Neural progenitor cell (in vitro differentiated cells): ENCODE results near the gene ATRAID. TPM values are rescaled to one million over a fixed set of nuclear protein-coding genes. Genes with fewer than 3 reads are reported as not detected.

Source experiments
- DNase-seq: peaks from one replicate; pipeline ENCODE4 v3.0.0-alpha.2; 2016; ENCODE audit warnings: low spot score
- H2AFZ ChIP-seq: fragments of 200-600 bp; sonication (generic); replicated peaks from 2 replicates; pipeline ENCODE4 v1.6.1; 2016; ENCODE audit warnings: antibody characterized with exemption
- H3F3A ChIP-seq: fragments of 200-600 bp; sonication (generic); 2 replicates; pipeline ENCODE4 v1.6.1; 2016; ENCODE audit warnings: antibody characterized with exemption, low read depth
- H3K27ac ChIP-seq: fragments of 200-600 bp; sonication (generic); 2 replicates; pipeline ENCODE4 v1.5.1; 2016; ENCODE audit warnings: mild to moderate bottlenecking
- H3K27me3 ChIP-seq: fragments of 200-600 bp; sonication (generic); 2 replicates; pipeline ENCODE4 v1.6.1; 2016; ENCODE audit warnings: mild to moderate bottlenecking, moderate library complexity
- H3K36me3 ChIP-seq: fragments of 200-600 bp; sonication (generic); 2 replicates; pipeline ENCODE4 v1.5.1; 2016
- H3K4me1 ChIP-seq: fragments of 200-600 bp; sonication (generic); 2 replicates; pipeline ENCODE4 v1.6.1; 2016; ENCODE audit warnings: mixed run types
- H3K4me2 ChIP-seq: fragments of 200-600 bp; sonication (generic); 2 replicates; pipeline ENCODE4 v1.6.1; 2016
- H3K4me3 ChIP-seq: fragments of 200-600 bp; sonication (generic); 2 replicates; pipeline ENCODE4 v1.5.1; 2016
- H3K79me2 ChIP-seq: fragments of 200-600 bp; sonication (generic); 2 replicates; pipeline ENCODE4 v1.6.1; 2016; ENCODE audit warnings: low read depth
- H3K9ac ChIP-seq: fragments of 200-600 bp; sonication (generic); 2 replicates; pipeline ENCODE4 v1.6.1; 2016
- H3K9me3 ChIP-seq: fragments of 200-600 bp; sonication (generic); 2 replicates; pipeline ENCODE4 v1.5.1; 2016; ENCODE audit warnings: low read depth
- H4K20me1 ChIP-seq: fragments of 200-600 bp; sonication (generic); 2 replicates; pipeline ENCODE4 v1.6.1; 2016; ENCODE audit warnings: low read depth
- H3K27ac Mint-ChIP-seq: 3 replicates; pipeline ENCODE4 v1.8.0; 2021; ENCODE audit warnings: mixed read lengths
- H3K27me3 Mint-ChIP-seq: 2 replicates; pipeline ENCODE4 v1.8.0; 2022; ENCODE audit warnings: low read depth, mild to moderate bottlenecking, inconsistent platforms, moderate library complexity, mixed read lengths; ENCODE audit not compliant: insufficient read depth
- H3K36me3 Mint-ChIP-seq: 3 replicates; pipeline ENCODE4 v1.8.0; 2021; ENCODE audit warnings: mixed read lengths
- H3K4me1 Mint-ChIP-seq: 3 replicates; pipeline ENCODE4 v1.8.0; 2021; ENCODE audit warnings: mixed read lengths
- H3K4me3 Mint-ChIP-seq: 3 replicates; pipeline ENCODE4 v1.8.0; 2021; ENCODE audit warnings: mild to moderate bottlenecking, moderate library complexity, mixed read lengths
- H3K9me3 Mint-ChIP-seq: 3 replicates; pipeline ENCODE4 v1.8.0; 2020; ENCODE audit warnings: mixed read lengths
- EZH2 ChIP-seq: fragments of 200-600 bp; sonication (generic); IDR thresholded peaks from 2 replicates; pipeline ENCODE4 v1.6.1; 2017; ENCODE audit warnings: antibody characterized with exemption, mild to moderate bottlenecking, moderate library complexity
- EZH2phosphoT487 ChIP-seq: fragments of 200-600 bp; sonication (generic); IDR thresholded peaks from 2 replicates; pipeline ENCODE4 v1.6.1; 2017; ENCODE audit warnings: antibody characterized with exemption
- total RNA-seq: library from RNA; depleted of rRNA; stranded (reverse); fragments of >200 nt; gene quantifications from 2 replicates; pipeline ENCODE4 v1.2.3, GENCODE V29; 2015; ENCODE audit warnings: low replicate concordance
- TF ChIP-seq, protein P1 (sequence below): fragments of 200-600 bp; sonication (generic); IDR thresholded peaks from 2 replicates; pipeline ENCODE4 v1.5.1; 2017; ENCODE audit warnings: antibody characterized with exemption, mild to moderate bottlenecking

Gene ATRAID
- total RNA-seq, 1 donor from 2014 or later = 142 TPM

DNA sequence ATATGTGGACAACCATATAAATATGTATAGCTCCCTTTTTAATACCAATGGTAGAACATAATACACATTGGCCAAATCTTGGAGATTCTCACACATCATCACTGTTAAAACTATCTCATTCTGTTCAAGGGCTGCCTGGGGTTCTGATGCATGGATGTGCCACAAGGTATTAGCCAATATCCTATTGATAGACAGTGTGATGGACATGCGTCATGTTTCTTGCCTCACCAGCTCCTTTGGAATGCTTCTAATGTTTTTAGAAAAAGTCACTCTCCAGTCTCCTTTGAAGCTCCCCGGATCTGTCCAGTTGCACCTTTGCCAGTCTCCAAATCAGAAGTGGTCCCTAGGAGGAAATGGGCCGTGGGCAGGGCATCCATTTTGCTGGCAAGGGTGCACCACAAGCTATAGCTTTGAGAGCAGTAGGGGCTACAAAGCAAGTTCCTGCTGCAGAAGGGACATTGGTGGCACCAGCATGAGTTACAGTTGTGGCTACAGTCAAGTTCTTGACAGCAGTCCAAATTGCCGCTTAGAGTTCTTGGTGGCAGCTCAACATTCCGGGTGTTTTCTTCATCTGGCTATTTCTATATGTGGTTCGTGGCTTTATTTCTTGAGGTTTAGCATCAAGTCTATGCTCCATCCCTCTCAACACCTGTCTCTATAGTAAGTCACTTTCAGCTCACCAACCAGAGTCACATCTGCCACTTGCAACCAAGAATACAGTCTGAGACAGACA lies 25.1 kb upstream of the ATRAID start:
- H3K79me2 ChIP-seq = no peaks in the 10 kb centered on the region
- H3K36me3 Mint-ChIP-seq = no peaks in the 10 kb centered on the region
- no peak overlapping the region for H3K9ac ChIP-seq
- H3K4me1 ChIP-seq = no peaks in the 10 kb centered on the region
- no peak for DNase-seq
- H3K9me3 Mint-ChIP-seq = no peaks in the 10 kb centered on the region
- H3K27ac Mint-ChIP-seq = no peak overlapping the region
- H3K27ac ChIP-seq = no peak overlapping the region
- H4K20me1 ChIP-seq = no peaks in the 10 kb centered on the region
- no peaks in the 10 kb centered on the region for H3K27me3 Mint-ChIP-seq
- H3F3A ChIP-seq = no peaks in the 10 kb centered on the region
- H3K36me3 ChIP-seq = no peaks in the 10 kb centered on the region
- H3K4me3 ChIP-seq = no peak overlapping the region
- H3K9me3 ChIP-seq = no peaks in the 10 kb centered on the region
- H3K4me2 ChIP-seq = no peak overlapping the region
- H3K4me1 Mint-ChIP-seq = no peaks in the 10 kb centered on the region
- no peaks in the 10 kb centered on the region for H3K27me3 ChIP-seq
- TF ChIP-seq, protein P1, sequence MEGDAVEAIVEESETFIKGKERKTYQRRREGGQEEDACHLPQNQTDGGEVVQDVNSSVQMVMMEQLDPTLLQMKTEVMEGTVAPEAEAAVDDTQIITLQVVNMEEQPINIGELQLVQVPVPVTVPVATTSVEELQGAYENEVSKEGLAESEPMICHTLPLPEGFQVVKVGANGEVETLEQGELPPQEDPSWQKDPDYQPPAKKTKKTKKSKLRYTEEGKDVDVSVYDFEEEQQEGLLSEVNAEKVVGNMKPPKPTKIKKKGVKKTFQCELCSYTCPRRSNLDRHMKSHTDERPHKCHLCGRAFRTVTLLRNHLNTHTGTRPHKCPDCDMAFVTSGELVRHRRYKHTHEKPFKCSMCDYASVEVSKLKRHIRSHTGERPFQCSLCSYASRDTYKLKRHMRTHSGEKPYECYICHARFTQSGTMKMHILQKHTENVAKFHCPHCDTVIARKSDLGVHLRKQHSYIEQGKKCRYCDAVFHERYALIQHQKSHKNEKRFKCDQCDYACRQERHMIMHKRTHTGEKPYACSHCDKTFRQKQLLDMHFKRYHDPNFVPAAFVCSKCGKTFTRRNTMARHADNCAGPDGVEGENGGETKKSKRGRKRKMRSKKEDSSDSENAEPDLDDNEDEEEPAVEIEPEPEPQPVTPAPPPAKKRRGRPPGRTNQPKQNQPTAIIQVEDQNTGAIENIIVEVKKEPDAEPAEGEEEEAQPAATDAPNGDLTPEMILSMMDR = no peak
- TF ChIP-seq EZH2phosphoT487 = no peak
- no peak for TF ChIP-seq EZH2
- no peak overlapping the region for H3K4me3 Mint-ChIP-seq
- no peak overlapping the region for H2AFZ ChIP-seq

DNA sequence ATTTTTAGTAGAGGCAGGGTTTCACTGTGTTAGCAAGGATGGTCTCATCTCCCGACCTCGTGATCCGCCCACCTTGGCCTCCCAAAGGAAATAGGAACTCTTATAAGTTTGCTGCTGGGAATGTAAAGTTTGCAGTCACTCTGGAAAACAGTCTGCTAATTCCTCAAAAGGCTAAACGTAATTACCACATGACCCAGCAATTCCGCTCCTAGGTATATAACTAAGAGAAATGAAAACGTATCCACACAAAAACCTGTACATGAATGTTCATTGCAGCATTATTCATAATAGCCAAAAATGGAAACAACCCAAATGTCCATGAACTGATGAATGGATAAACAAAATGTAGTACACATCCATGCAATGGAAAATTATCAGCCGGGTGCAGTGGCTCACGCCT lies 21.9 kb upstream of the ATRAID start:
- Histone ChIP-seq H2AFZ (no peak overlapping the region), H3K36me3 (no peaks in the 10 kb centered on the region), H3K27ac (no peak overlapping the region), H3K79me2 (no peaks in the 10 kb centered on the region), H4K20me1 (no peaks in the 10 kb centered on the region), H3K27me3 (no peaks in the 10 kb centered on the region), H3K4me1 (no peaks in the 10 kb centered on the region), H3K9ac (no peak overlapping the region), H3K9me3 (no peaks in the 10 kb centered on the region), H3F3A (no peaks in the 10 kb centered on the region), H3K4me3 (no peak overlapping the region), H3K4me2 (no peak overlapping the region)
- H3K4me1 Mint-ChIP-seq = no peaks in the 10 kb centered on the region
- TF ChIP-seq EZH2phosphoT487 (no peak), EZH2 (no peak)
- TF ChIP-seq, protein P1 = no peak
- H3K9me3 Mint-ChIP-seq = no peaks in the 10 kb centered on the region
- DNase-seq = no peak
- no peaks in the 10 kb centered on the region for H3K27me3 Mint-ChIP-seq
- no peak overlapping the region for H3K4me3 Mint-ChIP-seq
- no peak overlapping the region for H3K27ac Mint-ChIP-seq
- H3K36me3 Mint-ChIP-seq = no peaks in the 10 kb centered on the region

DNA sequence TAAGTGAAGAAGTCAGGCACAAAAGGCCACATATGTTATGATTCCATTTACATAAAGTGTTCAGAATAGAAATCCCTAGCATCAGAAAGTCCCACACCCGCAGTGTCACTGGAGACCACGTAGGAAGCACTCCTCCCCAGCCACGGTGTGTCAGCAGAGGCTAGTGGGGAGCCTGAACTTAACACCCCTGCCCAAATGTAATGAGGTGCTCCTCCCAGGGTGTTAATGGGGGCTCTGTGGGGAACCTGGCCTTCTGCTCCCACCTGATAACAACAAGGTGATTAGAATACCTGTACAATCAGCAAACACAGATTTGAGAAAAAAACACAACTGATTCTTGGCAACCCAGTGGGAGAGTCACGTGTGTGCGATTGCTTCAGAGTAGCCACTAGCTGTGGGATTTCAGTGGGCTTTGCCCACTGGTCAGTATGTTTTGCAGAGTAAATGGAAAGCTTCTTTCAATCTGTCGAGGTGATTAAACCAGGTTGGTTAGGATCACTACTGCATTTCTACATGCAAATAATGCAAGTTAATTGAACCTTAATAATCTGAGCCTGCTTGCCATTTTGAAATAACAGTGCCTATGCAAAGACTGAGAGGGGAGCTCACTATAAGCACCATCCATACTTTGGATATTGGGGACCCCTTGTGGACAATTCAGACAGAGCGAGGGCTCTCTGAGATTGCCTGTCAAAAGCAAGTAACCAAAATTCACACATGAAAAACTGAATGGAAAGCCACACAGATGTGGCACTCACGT lies 20.6 kb upstream of the ATRAID start:
- TF ChIP-seq EZH2 = no peak
- TF ChIP-seq, protein P1 = peak; percentile 76
- Histone ChIP-seq H3K36me3 (no peaks in the 10 kb centered on the region), H3K27me3 (no peaks in the 10 kb centered on the region), H3K9me3 (no peaks in the 10 kb centered on the region), H3K4me2 (no peak overlapping the region), H3F3A (no peaks in the 10 kb centered on the region), H2AFZ (peak overlapping the region; percentile 7), H3K79me2 (no peaks in the 10 kb centered on the region), H4K20me1 (no peaks in the 10 kb centered on the region), H3K9ac (no peak overlapping the region), H3K27ac (no peak overlapping the region), H3K4me1 (no peaks in the 10 kb centered on the region), H3K4me3 (no peak overlapping the region)
- peak; percentile 71 for DNase-seq
- Mint-ChIP-seq H3K4me3 (peak overlapping the region; percentile 33), H3K9me3 (no peaks in the 10 kb centered on the region), H3K27me3 (no peaks in the 10 kb centered on the region), H3K4me1 (no peaks in the 10 kb centered on the region), H3K27ac (no peak overlapping the region), H3K36me3 (no peaks in the 10 kb centered on the region)
